ENCODE measurements around the gene MTHFD2L. TPM values are rescaled to one million over a fixed set of nuclear protein-coding genes. Genes with fewer than 3 reads are reported as not detected.
"Not testable (repeated sequence)": the region's sequence is repeated elsewhere in the genome, so short reads cannot be mapped to it uniquely, and the experiment has no call there.

The MTHFD2L gene
- total RNA-seq, 2 experiments from 2014 or later: 6.5 to 6.8 TPM

DNA sequence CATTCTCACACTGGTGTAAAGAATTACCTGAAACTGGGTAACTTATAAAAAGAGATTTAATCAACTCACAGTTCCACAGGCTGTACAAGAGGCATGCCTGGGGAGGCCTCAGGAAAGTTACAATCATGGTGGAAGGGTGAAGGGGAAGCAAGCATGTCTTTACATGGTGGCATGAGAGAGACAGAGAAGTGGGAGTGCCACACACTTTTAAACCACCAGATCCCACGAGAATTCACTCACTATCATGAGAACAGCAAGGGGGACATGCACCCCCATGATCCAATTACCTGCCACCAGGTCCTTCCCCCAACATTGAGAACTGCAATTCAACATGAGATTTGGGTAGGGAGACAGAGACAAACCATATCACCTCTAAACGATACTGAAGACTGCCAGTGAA lies 173.3 kb downstream of the MTHFD2L start:
- no peaks in the 10 kb centered on the region for H3K9me3 Mint-ChIP-seq (ENCODE audit: low read depth)
- no peaks in the 10 kb centered on the region for H3K36me3 Mint-ChIP-seq
- H3K27me3 Mint-ChIP-seq: peaks cover 29% of the 10 kb centered on the region
- no peak overlapping the region for H3K4me3 Mint-ChIP-seq
- ATAC-seq (no peak), DNase-seq (no peak)
- no peaks in the 10 kb centered on the region for H3K4me1 Mint-ChIP-seq
- H3K27ac Mint-ChIP-seq: no peak overlapping the region
- CTCF ChIA-PET: no interaction called here

DNA sequence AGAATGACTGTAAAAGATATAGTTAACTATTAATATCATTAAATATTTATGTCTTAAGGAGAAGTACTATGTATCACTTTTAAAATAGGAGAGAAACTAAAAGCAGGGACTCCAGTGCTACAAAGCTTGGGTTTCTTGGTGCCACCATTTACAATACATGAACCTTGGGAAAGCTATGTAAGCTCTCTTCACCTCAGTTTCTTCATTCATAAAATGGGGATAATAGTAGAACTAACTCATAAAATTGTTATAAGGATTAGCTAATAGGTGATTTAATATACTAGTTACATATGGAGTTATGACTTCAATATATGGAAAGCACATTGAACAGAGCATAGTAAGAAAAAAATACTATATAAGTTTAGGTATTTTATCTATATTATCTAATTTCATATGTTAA lies 174.0 kb downstream of the MTHFD2L start:
- no peak overlapping the region for H3K27ac Mint-ChIP-seq
- H3K9me3 Mint-ChIP-seq (ENCODE audit: low read depth): no peaks in the 10 kb centered on the region
- H3K4me3 Mint-ChIP-seq: no peak overlapping the region
- no peaks in the 10 kb centered on the region for H3K36me3 Mint-ChIP-seq
- no peak for DNase-seq
- peaks cover 29% of the 10 kb centered on the region for H3K27me3 Mint-ChIP-seq
- ATAC-seq: no peak
- H3K4me1 Mint-ChIP-seq: no peaks in the 10 kb centered on the region
- CTCF ChIA-PET: no interaction called here

DNA sequence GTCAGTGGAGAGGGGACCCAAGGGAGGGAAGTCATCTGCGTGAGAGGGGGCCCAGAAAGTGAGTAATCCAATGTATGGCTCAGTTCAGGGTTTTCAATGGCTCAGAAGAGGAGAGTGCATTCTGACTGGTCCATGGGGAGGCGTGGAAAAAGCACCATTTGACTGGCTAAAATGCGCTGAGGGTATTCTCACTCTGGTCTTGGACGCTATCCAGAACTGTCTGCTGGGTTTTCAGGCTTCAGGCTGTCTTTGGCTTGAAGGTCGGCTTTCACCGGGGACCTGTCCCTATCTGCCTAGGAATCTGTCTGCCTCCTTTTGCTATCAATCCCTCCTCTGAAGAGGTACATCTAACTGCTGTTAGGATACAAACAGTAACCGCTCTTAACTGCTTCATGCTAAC lies 176.7 kb downstream of the MTHFD2L start:
- CTCF ChIA-PET: no interaction called here
- no peaks in the 10 kb centered on the region for H3K4me1 Mint-ChIP-seq
- no peak for DNase-seq
- H3K36me3 Mint-ChIP-seq: no peaks in the 10 kb centered on the region
- ATAC-seq: no peak
- H3K4me3 Mint-ChIP-seq: no peak overlapping the region
- no peak overlapping the region for H3K27ac Mint-ChIP-seq
- no peaks in the 10 kb centered on the region for H3K9me3 Mint-ChIP-seq (ENCODE audit: low read depth)
- H3K27me3 Mint-ChIP-seq: peaks cover 14% of the 10 kb centered on the region

DNA sequence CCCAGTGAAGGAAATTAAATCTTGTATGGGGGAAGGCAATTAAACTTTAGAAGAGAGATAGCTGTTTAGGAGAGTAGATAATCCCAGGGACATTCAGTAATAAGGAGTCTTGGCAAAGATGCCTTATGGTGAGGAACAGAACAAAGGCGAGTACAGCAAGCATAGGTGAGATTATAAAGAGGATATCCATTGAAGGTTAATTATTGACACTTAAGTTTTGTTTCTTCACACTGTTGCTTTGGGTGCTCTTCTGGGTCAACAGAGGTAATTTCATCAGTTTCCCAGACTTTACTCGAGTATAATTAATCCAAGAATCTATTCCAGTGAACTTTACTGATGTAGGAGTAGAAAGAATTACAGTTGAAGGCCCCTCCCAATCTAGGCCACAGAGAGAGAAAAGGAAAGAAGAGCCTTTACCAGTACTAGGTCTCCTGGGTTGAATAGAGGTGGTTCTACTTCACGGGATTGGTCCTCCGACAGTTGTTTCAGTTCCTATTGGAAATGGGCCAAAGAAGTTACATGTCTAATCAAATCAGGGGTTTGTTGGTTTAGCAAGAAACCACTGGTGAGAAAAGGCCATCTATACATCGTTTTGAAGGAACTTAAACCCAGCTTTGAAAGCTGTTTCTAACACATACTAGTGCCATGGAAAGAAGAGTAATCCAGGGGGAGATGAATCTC lies 177.6 kb downstream of the MTHFD2L start:
- Mint-ChIP-seq H3K4me1 (no peaks in the 10 kb centered on the region), H3K36me3 (no peaks in the 10 kb centered on the region), H3K4me3 (no peak overlapping the region), H3K9me3 (ENCODE audit: low read depth) (no peaks in the 10 kb centered on the region), H3K27me3 (peaks cover 11% of the 10 kb centered on the region), H3K27ac (no peak overlapping the region)
- CTCF ChIA-PET: no interaction called here
- ATAC-seq (no peak), DNase-seq (no peak)

DNA sequence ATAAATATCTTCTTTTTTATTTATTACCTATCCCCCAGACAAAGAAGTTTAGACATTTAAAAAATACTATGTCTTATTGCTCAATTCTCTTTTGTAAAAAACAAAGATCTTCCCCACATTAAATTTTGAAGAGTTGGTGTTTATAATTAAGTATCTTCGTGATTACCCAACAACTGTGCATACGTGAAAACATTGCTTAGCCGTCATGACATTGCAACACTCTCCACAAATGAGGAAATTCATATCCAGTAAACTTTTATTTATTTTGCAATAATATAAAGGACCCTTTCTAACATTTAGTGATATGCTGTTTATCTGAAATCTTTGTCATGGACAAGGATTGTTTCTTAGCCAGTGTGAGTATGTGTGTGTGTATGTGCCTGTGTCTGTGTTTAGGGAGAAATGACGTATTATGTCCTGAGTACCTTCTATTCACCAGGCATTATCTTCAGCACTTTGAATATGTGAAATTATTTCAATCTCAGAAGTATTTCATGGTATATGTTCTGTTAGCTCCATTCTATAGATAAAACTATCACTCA lies 180.9 kb downstream of the MTHFD2L start:
- DNase-seq (no peak), ATAC-seq (no peak)
- no peak overlapping the region for H3K4me3 Mint-ChIP-seq
- no peaks in the 10 kb centered on the region for H3K36me3 Mint-ChIP-seq
- CTCF ChIA-PET: no interaction called here
- H3K4me1 Mint-ChIP-seq: no peaks in the 10 kb centered on the region
- peaks cover 7% of the 10 kb centered on the region for H3K27me3 Mint-ChIP-seq
- peaks cover 6% of the 10 kb centered on the region for H3K9me3 Mint-ChIP-seq (ENCODE audit: low read depth)
- no peak overlapping the region for H3K27ac Mint-ChIP-seq

DNA sequence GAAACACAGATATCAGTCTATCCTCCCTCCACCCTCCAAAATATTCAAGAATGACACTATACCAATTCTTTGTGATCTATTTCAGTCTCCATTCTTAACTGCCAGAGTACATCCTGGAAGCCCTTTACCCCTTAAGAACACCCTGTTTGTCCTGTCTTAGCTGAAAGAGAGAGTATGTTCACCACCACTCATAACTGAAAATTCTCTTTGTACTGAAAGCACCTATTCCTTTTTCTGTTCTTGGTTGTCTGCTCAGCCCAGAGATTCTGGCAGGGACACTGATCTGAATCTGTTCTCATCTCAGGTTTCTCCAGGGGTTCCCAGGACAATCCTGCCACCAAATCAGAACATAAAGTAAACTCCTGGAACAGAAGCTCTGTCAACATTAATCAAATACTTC lies 181.6 kb downstream of the MTHFD2L start:
- no peak overlapping the region for H3K4me3 Mint-ChIP-seq

DNA sequence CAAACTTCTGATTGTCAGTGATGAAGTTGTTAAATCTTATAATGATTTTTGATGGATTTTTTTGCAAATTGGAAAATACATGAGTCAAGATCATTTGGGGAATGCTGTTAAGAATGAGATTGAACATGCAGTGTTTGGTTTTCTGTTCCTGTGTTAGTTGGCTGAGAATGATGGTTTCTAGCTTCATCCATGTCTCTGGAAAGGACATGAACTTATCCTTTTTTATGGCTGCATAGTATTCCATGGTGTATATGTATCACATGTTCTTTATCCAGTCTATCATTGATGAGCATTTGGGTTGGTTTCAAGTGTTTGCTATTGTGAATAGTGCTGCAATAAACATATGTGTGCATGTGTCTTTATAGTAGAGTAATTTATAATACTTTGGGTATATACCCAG lies 182.5 kb downstream of the MTHFD2L start:
- H3K36me3 Mint-ChIP-seq, ATAC-seq, H3K27me3 Mint-ChIP-seq, H3K4me1 Mint-ChIP-seq, H3K27ac Mint-ChIP-seq, CTCF ChIA-PET, DNase-seq, H3K4me3 Mint-ChIP-seq: not testable (repeated sequence)
- H3K9me3 Mint-ChIP-seq (ENCODE audit: low read depth): peaks cover 10% of the 10 kb centered on the region

More for the DNA sequence above, 181.6 kb downstream of the MTHFD2L start:
- Mint-ChIP-seq H3K27ac (no peak overlapping the region), H3K36me3 (no peaks in the 10 kb centered on the region), H3K4me1 (no peaks in the 10 kb centered on the region), H3K9me3 (ENCODE audit: low read depth) (peaks cover 6% of the 10 kb centered on the region), H3K27me3 (peaks cover 2% of the 10 kb centered on the region)
- DNase-seq (no peak), ATAC-seq (no peak)
- CTCF ChIA-PET: no interaction called here

DNA sequence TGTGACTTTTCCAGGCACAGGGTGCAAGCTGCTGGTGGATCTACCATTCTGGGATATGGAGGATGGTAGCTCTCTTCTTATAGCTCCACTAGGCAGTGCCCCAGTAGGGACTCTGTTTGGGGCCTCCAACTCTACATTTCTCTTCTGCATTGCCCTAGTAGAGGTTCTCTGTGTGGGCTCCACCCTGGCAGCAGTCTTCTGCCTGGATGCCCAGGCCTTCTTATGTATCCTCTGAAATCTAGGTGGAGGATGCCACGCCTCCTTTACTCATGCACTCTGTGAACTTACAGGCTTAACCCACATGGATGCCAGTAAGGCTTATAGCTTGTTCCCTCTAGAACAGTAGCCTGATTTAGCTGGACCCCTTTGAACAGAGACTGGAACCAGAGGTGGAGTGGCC lies 186.1 kb downstream of the MTHFD2L start:
- Mint-ChIP-seq H3K9me3 (ENCODE audit: low read depth) (peaks cover 10% of the 10 kb centered on the region), H3K27ac (no peak overlapping the region), H3K27me3 (peaks cover 7% of the 10 kb centered on the region), H3K36me3 (no peaks in the 10 kb centered on the region), H3K4me1 (no peaks in the 10 kb centered on the region), H3K4me3 (no peak overlapping the region)
- no peak for DNase-seq
- no peak for ATAC-seq
- CTCF ChIA-PET: no interaction called here

Other genes starting within 250 kb of the MTHFD2L start
- gene PF4, start 176.1 kb upstream of the MTHFD2L start, total RNA-seq: not detected
- not detected for gene PPBP, start 169.9 kb upstream of the MTHFD2L start, total RNA-seq
- not detected for gene CXCL5, start 159.4 kb upstream of the MTHFD2L start, total RNA-seq
- not detected for gene CXCL3, start 119.4 kb upstream of the MTHFD2L start, total RNA-seq
- gene CXCL2, start 58.9 kb upstream of the MTHFD2L start, total RNA-seq: not detected
- not detected for gene EPGN, start 150.4 kb downstream of the MTHFD2L start, total RNA-seq
- not detected for gene EREG, start 207.0 kb downstream of the MTHFD2L start, total RNA-seq